OCI-LY3 (cell line): ENCODE results near the gene LRRC1.

Experiments used
- CTCF ChIP-seq: fragments of 200-600, 300-600 bp; sonication (generic); IDR thresholded peaks from 2 replicates; pipeline ENCODE4 v1.5.1; 2014; ENCODE audit warnings: antibody characterized with exemption, low read length, low read depth
- EZH2phosphoT487 ChIP-seq: fragments of 200-600 bp; shearing (Covaris generic); IDR thresholded peaks from 2 replicates; pipeline ENCODE4 v1.6.1; 2018; ENCODE audit warnings: antibody characterized with exemption, mixed run types, low read depth

GRCh38 chr6:53857318-53858094, 62.7 kb downstream of the LRRC1 start:
- TF ChIP-seq CTCF, result no peak
- no peak for TF ChIP-seq EZH2phosphoT487
